HG02870 (cell line): Measurements from ENCODE around the gene EXOSC3.
"Not testable (repeated sequence)": the region's sequence is repeated elsewhere in the genome, so short reads cannot be mapped to it uniquely, and the experiment has no call there.

Source experiments
- ATAC-seq: cut with Tn5 transposase; IDR thresholded peaks from one replicate; pipeline ENCODE4 v1.9.1; 2021; ENCODE audit warnings: mild to moderate bottlenecking, moderate library complexity; ENCODE audit not compliant: unreplicated experiment

The EXOSC3 gene

GRCh38 chr9:37776328-37776727 is 8.5 kb downstream of the EXOSC3 start:
- ATAC-seq, result no peak

GRCh38 chr9:37775216-37775919 is 9.5 kb downstream of the EXOSC3 start:
- ATAC-seq, result no peak

GRCh38 chr9:37769995-37770394 is 14.9 kb downstream of the EXOSC3 start:
- no peak for ATAC-seq

- ATAC-seq, result no peak
Observed at GRCh38 chr9:37769306-37769705, 15.6 kb downstream of the EXOSC3 start.

GRCh38 chr9:37765263-37765662 is 19.6 kb downstream of the EXOSC3 start:
- not testable (repeated sequence) for ATAC-seq

GRCh38 chr9:37761511-37761910 is 23.4 kb downstream of the EXOSC3 start:
- no peak for ATAC-seq

GRCh38 chr9:37760416-37761161 is 24.3 kb downstream of the EXOSC3 start:
- ATAC-seq, result no peak

- no peak for ATAC-seq
Observed at GRCh38 chr9:37758747-37759146, 26.1 kb downstream of the EXOSC3 start.

- peak; percentile 87 for ATAC-seq
Observed at GRCh38 chr9:37753489-37754190, 31.2 kb downstream of the EXOSC3 start, which contains the start of gene TRMT10B. Gene TRMT10B (plus strand): TSS chr9:37753805. CDS start chr9:37761932, 8,127 bp downstream.

- no peak for ATAC-seq
Observed at GRCh38 chr9:37752642-37753488, 32.0 kb downstream of the EXOSC3 start.

GRCh38 chr9:37752112-37752511 is 32.8 kb downstream of the EXOSC3 start:
- not testable (repeated sequence) for ATAC-seq

- not testable (repeated sequence) for ATAC-seq
Observed at GRCh38 chr9:37751704-37752103, 33.2 kb downstream of the EXOSC3 start.

- ATAC-seq, result no peak
Observed at GRCh38 chr9:37751186-37751585, 33.7 kb downstream of the EXOSC3 start.

GRCh38 chr9:37749129-37749528 is 35.7 kb downstream of the EXOSC3 start:
- no peak for ATAC-seq

GRCh38 chr9:37747271-37747753 is 37.6 kb downstream of the EXOSC3 start:
- ATAC-seq, result peak; percentile 80

GRCh38 chr9:37746448-37747270 is 38.2 kb downstream of the EXOSC3 start:
- no peak for ATAC-seq

GRCh38 chr9:37745970-37746369 is 38.9 kb downstream of the EXOSC3 start:
- ATAC-seq, result no peak

GRCh38 chr9:37740631-37741328 is 44.1 kb downstream of the EXOSC3 start:
- no peak for ATAC-seq

GRCh38 chr9:37740128-37740527 is 44.7 kb downstream of the EXOSC3 start:
- ATAC-seq, result no peak
